NCI-H524 treated with DMSO at 0.1 percent for 48 hours (cell line): ENCODE measurements around the gene ZNF536.

ENCODE experiments used
- DNase-seq: peaks from one replicate; lab custom pipeline; 2025; lab: John Stamatoyannopoulos, UW

Gene ZNF536

DNA sequence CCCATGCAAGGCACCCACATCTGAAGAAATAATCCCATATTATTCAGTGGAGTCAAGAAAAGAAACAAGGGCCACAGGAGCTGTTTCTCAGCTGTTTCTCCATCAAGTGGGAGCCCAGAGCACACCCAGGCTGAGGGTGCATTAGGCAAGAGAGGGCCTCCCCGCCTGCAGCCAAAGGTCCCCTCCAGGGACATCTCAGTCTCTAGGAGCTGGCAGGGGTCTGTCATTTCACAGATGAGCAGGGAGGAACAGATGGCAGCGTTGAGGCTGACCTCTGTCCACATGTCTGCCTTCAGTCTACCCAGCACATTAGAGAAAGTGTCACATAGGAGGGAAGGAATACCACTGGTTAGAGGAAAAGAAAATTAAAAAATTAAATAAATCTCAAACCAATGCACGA is 157.7 kb downstream of the ZNF536 start:
- no peak for DNase-seq

DNA sequence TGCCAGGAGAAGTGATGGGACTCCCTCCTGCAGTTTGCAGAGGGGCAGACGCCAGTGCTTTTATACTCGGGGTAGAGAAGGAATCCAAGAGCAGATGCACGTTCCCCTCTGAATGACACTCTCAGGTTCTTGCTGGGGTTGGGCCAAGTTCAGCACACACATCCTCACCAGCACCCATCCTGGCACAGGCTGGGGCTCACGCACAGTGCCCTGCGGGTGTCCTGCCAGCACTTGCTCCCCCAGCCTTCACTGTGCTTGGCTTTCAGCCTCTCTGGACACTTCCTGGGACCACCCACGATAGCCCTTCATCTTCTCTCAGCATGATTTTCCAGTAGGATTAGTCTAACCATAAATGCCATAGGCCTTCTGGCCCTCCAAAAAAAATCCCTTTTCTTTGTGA is 158.6 kb downstream of the ZNF536 start:
- no peak for DNase-seq

DNA sequence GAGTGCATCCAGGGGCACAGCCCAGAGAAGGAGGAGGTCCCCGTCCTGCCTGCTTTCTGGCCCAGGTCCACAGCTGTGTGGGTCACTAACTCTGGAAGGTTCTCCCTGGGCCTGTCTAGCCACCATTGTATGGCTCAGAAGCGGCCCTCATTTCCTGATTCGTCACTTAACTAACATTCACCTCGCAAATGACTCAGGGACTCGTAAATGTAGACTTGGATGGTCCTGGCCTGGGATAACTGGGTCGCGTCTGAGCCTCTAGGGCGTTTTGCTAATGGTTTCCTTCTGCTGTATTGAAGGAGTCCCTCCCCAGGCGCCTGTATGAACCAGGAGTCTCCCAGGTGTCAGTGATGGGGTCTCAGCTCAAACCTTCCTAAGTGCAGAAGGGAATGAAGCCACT is 162.8 kb downstream of the ZNF536 start:
- DNase-seq, result no peak

DNA sequence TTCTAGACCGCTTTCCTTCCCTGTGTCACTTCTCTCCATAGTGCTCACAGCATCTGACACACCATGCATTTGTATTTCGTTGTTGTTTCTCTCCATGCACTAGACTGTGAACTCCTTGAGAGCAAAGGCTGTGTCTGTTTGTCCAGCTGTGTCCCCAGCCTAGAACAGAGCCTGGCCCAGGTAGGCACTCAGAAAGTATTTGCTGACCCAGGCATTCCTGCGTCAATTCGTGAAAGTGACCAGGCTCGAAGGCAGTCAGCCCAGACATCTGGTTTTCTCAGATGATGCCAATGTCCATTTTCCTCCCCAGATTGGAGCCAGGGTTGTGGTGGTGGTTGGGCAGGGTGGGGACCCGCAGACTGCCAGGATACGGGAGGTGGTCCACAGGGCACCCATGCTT is 164.8 kb downstream of the ZNF536 start:
- no peak for DNase-seq

DNA sequence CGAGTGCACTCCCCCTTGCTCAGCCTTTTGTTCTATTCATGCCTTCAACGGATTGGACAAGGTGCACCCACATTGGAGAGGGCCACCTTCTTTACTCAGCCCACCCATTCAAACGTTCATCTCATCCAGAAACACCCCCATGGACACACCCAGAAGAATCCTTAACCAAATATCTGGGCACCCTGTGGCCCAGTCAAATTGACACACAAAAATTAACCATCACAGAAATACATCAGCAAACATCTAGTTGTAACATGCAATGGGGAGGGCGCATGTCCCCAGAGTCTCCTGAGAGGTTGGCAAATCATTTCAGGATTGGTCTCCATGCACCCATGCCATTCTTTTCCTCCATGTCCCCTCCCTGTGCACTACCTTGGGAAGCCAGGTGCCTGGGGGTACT is 167.1 kb downstream of the ZNF536 start:
- DNase-seq, result no peak

DNA sequence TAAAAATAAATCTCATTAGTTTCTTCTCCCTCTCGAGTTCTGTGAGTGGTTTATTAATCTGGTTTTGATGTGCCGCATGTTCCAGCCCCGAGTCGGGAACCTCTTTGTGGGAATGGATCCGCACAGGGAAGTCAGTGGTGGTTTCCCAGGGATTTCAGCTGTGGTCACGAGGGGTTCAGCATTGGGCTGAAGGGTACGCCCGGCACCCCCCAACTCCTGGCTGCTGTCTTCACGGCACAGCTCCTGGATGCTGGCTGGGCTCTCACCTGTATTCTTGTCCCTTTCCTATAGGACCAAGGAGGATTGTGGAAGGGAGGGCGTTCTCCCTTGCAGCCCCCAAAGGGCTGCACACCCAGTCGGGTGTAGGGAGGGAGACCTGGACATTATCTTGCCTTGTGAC is 167.8 kb downstream of the ZNF536 start:
- no peak for DNase-seq

DNA sequence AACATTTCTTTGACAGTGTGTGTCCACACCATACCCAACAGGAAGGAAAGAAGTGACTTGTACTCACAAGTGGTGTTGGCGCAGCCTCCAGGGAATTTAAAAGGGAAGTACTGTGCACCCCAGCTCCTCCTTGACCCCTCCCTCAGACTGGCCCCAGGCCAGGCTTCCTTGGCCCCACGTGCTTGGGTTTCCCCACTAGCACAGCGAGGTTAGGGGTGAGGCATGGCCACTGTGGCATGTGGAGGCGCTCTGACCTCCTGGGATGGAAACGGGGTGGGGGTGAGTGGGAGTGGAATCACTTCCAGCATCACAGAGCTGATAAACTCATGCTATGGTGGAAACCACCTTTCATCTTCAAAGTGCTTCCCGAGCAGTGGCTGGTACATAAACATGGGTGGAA is 168.6 kb downstream of the ZNF536 start:
- DNase-seq, result no peak

DNA sequence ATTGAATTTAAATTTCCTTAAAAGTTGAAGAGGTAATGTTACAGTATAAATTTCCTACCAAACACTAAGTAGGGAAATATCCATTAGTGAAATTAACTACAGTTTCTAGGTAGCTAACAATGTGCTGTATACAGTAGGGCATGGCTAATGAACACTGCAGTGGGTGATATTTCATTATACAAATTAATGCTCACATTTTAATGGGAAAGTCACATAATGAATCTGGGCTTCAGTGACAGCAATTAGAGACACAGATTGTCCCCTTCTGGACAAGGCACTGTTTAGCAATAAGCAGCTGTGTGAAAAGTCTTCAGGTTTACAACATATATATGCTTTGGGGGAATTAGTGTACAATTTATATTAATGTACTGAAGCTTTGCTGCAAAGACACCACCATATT is 169.4 kb downstream of the ZNF536 start:
- DNase-seq, result no peak

DNA sequence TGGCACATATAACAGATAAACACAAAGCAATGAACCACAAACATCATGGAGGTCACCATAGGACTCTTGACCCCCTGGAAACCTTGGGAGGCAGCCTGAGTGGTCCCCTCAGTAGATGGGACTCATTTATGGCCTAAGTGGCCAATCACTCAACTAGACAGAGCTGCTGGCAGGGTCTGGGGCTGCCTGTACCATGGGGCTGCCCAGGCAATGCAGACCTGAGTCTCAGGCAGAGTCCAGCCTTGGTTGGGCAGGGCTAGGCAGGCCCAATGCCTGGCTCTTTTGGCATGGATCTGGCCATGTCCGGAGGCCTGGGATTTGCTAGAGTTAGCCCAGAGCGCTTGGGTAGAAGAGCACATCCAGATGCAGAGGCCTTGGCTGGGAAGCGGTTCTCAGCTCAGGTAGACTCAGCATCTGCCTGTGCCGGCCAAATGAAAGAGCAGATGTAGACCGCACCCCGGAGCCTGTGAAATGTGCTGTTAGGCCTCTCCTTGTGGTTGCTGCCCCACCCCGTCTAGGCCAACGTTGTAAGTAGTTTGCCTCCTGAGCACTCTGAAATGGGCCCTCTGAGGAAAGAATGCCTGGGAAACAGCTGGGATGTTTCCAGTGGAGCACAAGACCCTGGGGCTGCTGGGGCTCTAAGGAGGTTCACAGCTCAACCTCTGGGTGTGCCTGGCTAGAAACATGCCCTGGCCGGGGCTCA is 171.2 kb downstream of the ZNF536 start:
- DNase-seq, result no peak

DNA sequence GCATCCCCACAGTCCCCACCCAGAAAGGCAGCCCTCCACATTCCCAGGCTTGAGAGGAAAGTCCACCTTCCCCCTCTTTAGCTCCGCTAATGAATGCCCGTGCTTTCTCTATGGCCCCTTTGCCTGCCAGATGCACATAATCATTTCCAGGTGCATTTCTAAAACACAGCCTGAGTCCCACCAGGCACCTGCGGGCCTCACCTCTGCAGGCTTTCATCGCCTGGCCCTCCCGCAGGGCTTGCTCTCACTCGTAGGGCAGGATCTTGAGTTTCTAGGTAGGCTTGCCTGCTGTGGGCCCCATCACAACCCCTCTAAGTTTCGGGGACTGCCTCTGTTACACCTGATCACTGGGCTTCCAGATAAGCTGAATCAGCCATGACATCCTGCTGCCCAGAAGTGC is 173.6 kb downstream of the ZNF536 start:
- no peak for DNase-seq

DNA sequence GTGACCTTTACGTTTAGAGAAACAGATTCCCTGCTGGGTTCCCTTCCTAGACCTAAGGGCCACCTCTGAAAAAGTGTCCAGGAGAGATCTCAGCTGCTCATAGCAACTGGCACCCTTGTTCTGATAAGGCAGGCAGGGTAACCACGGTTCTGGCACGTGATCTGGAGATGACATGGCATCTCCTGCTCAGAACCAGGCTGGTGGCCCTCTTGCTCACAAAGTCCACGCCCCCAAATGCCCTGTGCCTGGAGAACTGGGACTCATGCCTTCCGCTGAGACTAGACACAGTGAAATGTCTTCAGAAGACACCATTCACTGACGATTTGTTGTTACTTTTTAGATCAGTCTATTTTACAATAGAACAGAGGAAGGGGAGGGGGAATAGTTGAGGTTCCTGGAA is 174.1 kb downstream of the ZNF536 start:
- DNase-seq, result no peak

DNA sequence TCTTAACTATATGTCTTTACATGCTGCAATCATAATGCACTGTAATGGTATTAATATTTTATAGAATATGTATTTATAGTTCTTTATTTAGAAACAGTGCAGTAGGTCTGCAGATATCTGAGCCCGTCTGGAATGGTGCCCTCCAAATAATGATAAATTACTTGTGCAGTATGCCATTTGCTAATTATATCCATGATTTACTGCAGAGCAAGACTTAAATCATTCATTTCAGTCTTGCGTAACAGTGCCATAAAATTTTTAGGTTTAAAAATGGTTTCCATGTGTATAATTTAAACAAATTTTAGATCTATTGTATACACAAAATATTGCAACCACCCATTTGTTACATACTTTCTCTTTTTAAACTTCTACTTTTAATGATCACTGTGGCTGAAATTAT is 175.1 kb downstream of the ZNF536 start:
- DNase-seq, result no peak

DNA sequence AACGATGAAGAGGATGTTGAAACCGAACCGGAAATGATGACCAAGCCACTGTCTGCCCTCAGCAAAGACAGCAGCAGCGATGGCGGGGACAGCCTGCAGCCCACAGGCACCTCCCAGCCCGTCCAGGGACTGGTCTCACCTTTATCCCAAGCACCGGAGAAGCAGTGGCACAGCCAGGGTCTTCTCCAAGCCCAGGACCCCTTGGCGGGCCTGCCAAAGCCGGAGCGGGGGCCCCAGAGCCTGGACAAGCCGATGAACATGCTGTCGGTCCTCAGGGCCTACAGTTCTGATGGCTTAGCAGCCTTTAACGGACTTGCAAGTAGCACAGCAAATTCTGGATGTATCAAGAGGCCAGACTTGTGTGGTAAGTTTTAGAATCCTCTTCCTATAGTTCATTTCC is 177.0 kb downstream of the ZNF536 start:
- no peak for DNase-seq

DNA sequence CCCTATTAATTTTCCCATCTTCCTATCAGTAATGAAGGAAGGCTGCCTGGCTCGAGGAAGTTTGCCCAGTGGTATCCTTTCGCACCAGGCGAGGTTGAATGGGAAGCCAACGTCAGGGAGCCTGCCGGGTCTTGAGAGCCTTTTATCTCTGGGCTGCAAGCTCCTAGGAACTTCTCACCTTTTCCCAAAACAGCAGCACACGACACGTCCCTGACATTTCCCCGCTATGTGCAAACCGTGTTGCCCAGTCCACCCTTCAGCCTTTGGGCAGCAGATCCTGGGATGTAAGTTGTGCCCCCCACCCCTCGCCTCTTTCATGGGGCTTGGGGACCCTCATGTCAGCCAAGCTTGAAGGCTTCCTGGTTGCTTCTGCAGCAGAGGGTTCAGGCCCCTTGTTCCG is 179.1 kb downstream of the ZNF536 start:
- no peak for DNase-seq

DNA sequence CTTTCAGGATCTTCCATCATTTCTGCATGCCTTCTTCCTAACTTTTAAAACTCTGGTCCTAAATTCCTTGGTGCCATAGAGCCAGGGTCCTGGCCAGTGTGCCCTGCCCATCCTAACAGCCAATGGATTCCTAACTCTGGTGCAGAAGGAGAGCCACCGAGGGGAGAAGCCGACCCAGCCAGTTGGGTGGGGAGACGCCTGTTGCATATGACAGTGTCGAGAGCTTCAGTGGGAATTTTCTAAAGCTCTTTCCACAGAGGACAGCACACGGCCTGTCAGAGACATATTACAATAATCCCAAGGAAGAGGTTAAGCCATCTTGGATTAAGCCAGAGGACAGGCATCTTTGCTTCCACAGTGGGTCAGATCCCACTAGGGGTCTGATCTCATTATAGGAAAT is 180.4 kb downstream of the ZNF536 start:
- no peak for DNase-seq

DNA sequence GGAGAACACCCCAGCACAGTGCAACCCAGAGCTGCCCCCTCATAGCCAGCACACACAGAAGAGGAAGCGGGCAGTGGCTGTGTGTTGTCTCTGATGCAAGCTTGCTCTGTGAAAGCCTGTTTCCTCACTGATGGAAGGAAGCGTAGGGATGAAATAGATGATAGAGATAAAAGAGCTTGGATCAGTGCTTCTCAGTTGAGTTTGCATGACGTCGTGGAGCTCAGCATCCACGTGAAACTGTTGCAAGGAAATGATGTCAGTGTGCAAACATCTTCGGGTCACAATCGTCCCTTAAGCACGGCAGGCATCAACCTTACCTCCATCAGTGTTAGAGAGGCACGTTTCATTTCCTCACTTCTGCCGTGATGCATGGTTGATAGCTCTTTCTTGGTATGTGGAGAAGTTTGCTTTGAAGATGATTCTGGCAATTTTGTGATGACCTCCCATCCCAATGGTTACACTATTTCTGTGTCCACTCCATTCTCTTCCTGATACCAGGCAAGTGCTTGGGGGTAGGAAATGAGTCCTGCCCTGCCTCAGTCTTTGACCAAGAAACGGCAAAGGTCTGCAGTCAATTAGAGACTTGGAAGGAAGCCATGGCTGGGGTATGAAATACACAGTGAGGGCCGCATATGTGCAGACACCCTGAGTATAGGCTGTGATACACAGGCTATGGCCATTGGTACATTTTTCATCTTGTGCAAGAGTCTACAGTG is 183.0 kb downstream of the ZNF536 start:
- DNase-seq, result no peak

DNA sequence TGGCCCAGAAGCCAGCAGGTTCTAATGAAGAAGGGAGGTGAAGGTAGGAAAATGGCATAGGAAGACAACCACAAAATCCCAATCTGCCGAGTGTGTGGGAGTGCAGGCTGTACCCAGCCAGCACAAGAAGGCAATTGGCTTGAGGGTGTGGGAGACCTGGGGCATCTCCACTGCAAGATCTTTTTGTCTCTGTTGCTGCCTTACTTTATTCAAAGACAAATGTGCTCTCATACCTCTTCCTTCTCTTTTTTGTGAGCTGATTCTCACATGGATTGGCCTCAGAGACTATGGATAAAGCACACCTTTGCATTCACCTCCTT is 183.6 kb downstream of the ZNF536 start:
- no peak for DNase-seq

DNA sequence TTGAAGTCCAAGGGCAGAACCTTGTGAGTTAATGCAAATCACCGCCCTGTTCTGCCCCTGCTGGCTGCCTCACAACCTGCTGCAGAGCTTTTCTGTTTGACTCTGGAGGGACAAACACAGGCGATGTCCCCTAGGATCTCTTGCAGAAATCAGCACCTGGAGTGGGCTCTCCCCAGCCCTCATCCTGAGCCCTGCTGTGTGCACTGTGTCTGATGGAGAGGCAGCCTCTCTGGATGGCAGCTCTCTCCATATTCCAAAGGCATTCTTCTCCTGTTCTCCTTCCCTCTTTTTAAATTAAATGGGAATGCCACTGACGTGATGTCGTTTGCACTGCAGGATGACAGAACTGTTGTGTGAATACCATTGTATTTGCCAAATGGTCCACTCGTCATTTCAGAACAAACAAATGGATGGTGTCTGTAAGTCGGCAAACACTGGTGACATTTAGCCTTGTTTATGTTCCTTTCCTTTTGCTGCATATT is 184.1 kb downstream of the ZNF536 start:
- no peak for DNase-seq

DNA sequence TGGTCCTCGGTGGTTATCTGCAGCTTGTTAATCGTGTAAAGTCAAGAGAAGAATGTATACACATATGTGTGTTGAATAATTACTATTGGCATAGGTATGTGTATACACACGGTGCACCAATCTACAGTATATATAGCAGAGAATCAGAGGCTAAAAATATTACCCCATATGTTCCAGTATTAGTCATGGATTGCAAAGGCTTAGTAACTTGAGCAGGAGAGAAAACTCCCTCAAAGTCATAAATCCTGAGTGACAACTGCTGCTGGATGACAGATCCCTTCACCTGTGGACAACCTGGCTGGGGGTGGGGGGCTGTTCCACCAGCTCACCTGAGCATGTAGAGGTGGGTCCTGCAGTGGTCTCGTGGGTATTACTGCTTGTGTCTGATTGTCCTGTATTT is 185.0 kb downstream of the ZNF536 start:
- DNase-seq, result no peak

DNA sequence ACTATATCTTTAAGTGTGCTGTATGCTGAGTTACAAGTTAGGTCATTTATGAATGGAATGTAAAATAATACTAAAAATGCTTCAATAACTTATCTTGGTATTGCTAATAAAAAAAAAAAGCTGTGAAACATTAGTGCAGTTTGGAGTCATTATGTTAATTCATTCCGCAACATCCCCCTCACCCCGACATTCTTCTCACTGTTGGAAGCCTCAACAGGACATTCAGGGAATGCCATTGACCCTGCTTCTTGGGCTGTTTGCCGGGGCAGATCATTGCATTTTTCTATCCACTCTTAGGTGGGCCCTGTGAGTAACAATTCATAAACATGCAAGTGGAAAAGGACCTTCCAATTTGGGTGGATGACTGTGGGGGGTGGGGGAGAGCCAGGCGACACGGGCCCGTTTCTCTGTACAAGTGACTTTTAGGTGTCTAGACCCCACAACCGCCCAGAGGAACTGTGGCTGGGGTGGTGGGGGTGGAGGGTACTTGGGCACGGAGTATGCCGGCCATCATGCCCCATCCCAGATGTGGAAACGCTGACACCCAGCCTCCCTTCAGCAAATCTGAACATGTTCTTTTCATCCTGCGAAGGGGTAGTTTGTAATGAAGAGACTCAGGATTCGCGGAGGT is 185.9 kb downstream of the ZNF536 start:
- no peak for DNase-seq

DNA sequence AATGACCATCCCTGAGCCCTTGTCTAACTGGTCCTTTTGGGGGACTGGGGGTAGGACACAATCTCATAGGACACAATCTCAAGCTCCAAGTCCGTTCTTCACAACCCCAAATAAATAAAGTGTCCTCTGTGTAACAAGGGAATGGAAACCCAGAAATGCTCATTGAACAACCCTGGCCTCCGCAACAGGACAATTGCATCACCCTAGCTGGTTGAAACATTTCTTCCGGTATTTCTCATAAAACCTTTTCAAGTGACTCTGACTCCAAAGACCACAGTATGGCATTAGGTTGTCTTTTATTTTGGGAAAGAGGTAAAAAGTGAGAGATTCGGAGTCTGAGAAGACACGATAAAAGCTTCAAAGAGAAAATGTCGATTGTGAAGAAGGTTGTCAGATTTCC is 186.6 kb downstream of the ZNF536 start:
- no peak for DNase-seq

DNA sequence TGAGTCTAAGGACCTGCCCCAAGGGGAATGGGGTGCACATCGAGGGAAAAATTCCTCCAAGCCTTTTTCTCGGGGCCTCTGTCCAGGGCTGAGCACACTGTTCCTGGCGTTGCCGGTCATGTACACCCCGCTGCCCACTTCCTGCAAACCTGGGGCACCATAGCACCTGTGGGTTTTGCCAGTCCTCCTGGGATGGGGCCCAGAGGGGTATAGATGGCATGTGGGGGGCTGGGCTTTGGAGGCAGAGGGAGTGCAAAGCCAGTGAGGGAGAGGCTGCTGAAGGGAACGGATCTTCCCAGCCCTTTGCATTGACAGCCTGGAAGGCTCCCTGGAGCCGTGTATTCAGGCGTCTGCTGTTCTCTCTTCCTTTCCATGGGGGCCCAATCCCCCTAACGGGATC is 187.3 kb downstream of the ZNF536 start:
- DNase-seq, result no peak

DNA sequence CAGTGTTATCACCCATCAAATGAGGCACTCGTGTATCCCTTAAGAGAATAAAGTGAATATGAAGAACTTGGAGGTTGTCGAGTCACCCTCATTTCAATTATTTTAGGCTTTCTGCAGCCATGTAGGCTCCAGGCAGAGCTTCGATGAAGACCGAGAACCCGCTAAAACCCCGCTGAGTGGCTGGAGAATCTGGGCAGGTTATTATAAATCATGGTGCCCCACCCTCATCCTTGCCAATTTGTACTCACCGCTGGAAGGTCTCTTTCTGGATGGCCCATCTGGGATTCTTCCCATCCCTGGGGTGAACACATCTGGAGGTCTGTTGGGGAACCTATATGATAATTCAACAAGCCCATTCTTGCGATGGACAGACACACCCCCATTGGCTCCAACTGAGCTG is 190.8 kb downstream of the ZNF536 start:
- no peak for DNase-seq

DNA sequence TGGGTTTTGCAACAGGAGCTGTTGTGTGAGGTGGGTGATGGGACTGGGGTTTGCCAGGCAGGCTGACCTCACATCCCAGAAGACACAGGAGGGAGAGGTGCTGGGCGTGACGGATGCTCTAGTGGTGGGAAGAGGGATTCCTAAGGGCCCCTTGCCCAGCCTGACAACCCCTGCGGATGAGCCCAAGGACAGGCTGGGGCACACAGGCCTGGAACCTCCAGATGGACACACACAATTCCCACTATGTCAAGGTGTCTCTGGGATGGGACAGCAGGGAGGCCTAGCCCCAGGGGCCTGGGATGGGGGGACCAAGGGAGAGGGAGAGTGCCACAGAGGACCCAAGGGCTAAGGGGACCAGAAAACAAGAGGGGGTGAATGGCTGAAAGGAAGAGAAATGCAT is 191.5 kb downstream of the ZNF536 start:
- DNase-seq, result no peak
